H1 (cell line): ENCODE data around the gene SHMT2. TPM values are rescaled to one million over a fixed set of nuclear protein-coding genes. Genes with fewer than 3 reads are reported as not detected.

Experiments
- EGR1 ChIP-seq: IDR thresholded peaks from 2 replicates; pipeline ENCODE4 v1.6.1; 2011; ENCODE audit warnings: low read depth, low read length, borderline replicate concordance
- EP300 ChIP-seq, 2 experiments: IDR thresholded peaks; 1 replicate in 1 of 2; 2 replicates in 1 of 2; pipeline ENCODE4 v1.6.1; 2011 to 2012; ENCODE audit warnings: low read depth in 2 of 2, low read length in 2 of 2, mild to moderate bottlenecking in 2 of 2, borderline replicate concordance in 1 of 2, inconsistent platforms in 1 of 2, moderate library complexity in 1 of 2
- GTF2F1 ChIP-seq: IDR thresholded peaks from 2 replicates; pipeline ENCODE4 v1.6.1; 2012; ENCODE audit warnings: low read depth, low read length, improper control_type of control experiment, borderline replicate concordance
- RAD21 ChIP-seq, 2 experiments: IDR thresholded peaks in 1 of 2; conservative IDR thresholded peaks in 1 of 2; 2 replicates each; pipeline ENCODE4 v1.6.1; 2011; ENCODE audit warnings: low read depth in 2 of 2, low read length in 2 of 2, improper control_type of control experiment in 1 of 2, inconsistent platforms in 1 of 2, mild to moderate bottlenecking in 1 of 2, moderate library complexity in 1 of 2
- RBBP5 ChIP-seq: IDR thresholded peaks from 2 replicates; pipeline ENCODE4 v1.7.1; 2012; ENCODE audit warnings: low read depth, mild to moderate bottlenecking, inconsistent platforms, low read length, moderate library complexity, borderline replicate concordance
- SP4 ChIP-seq: IDR thresholded peaks from 2 replicates; pipeline ENCODE4 v1.6.1; 2012; ENCODE audit warnings: low read length, inconsistent platforms
- polyA plus RNA-seq, 7 experiments: library from polyadenylated mRNA; depleted of rRNA in 3 of 7; stranded (reverse) in 5 of 7; unstranded in 2 of 7; fragments of >200 nt in 5 of 7; fragments of 200-250 nt in 2 of 7; gene quantifications; 1 replicate in 5 of 7; 2 replicates in 1 of 7; 4 replicates in 1 of 7; pipeline versions ENCODE4 v1.2.1 to v1.2.3, GENCODE V29; 2011 to 2013; ENCODE audit warnings: missing spikeins in 2 of 7, mixed read lengths in 2 of 7
- total RNA-seq: library from RNA; stranded (reverse); fragmentation: NEBNext Ultra II Directional; extraction: Animal tissue kit (Norgen Biotek cat#: 25700); gene quantifications from 2 replicates; pipeline ENCODE4 v1.2.1, GENCODE V29; 2021
- TF ChIP-seq, protein P1 (sequence below): IDR thresholded peaks from 2 replicates; pipeline ENCODE4 v1.6.1; 2011; ENCODE audit warnings: low read length, improper control_type of control experiment
- TF ChIP-seq, protein P2 (sequence below): IDR thresholded peaks from 2 replicates; pipeline ENCODE4 v1.6.1; 2012; ENCODE audit warnings: inconsistent platforms

The SHMT2 gene
- total and polyA plus RNA-seq, 2 of the 8 experiments (the other 6 are each of a cell fraction or from before 2014, with no cell fraction given): 274 to 520 TPM

DNA sequence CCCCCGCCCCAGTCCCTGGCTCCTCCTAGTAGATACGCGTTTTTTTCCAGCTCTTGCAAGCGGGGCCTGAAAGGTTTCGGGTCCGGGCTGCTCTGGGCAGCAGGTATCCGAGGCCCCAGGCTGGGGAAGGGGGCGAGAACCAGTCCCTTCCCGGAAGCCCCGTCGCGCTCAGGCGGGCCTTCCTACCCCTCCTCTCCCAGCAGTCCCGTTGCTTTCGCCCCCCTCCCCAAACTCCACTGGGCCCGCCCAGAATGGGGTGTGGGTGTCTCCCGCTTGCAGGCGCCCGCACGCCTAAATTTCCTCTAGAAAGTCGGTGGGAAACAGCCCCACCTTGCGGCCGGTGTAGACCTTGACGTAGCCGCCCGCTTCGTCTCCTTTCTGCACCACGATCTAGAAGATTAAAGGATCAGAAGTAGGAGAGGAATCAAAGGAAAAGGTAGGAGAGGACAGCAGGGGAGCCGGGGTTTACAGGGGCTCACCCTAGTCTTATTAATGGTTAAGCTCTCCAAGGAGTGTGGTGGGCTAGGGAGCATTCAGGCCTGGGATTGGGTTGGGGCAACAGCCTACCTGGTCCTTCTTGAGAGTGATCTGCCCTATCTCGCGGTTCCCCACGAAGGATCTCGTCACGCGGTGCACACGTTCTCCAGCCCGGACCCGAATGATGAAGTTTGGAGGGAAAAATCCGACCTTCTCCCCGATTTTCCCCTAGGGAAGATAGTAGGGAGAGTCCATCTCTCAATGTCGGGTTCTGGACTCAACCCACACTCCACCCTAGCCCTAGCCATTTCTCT is 14.2 kb downstream of the SHMT2 start (continued):
- TF ChIP-seq EGR1 (peak; percentile 9; the same call in 1 of the 2 replicates), RBBP5 (no peak), SP4 (peak; percentile 54; the same call in 1 of the 2 replicates), EP300 (IDR thresholded peaks at IDR 0.05; ENCODE audit: borderline replicate concordance in 1 of 2, low read depth in 2 of 2, low read length in 2 of 2) (peak in 1 of 2 experiments; percentile 68; a peak in 1 of 3 replicates), RAD21 (IDR thresholded peaks at IDR 0.05 in 1 of 2, conservative IDR thresholded peaks at IDR 0.05 in 1 of 2; ENCODE audit: low read depth in 2 of 2, low read length in 2 of 2) (peak; percentile 63 to 70), GTF2F1 (0 out of 2 replicates have a peak, but pooled peaks have one; percentile 1)
- TF ChIP-seq, protein P1, sequence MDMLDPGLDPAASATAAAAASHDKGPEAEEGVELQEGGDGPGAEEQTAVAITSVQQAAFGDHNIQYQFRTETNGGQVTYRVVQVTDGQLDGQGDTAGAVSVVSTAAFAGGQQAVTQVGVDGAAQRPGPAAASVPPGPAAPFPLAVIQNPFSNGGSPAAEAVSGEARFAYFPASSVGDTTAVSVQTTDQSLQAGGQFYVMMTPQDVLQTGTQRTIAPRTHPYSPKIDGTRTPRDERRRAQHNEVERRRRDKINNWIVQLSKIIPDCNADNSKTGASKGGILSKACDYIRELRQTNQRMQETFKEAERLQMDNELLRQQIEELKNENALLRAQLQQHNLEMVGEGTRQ: no peak
- TF ChIP-seq, protein P2, sequence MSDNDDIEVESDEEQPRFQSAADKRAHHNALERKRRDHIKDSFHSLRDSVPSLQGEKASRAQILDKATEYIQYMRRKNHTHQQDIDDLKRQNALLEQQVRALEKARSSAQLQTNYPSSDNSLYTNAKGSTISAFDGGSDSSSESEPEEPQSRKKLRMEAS: no peak; the same call in 1 of the 2 replicates
- TF ChIP-seq, all 59 proteins: peak for 9
